GM18873 (cell line): Measurements from ENCODE around the gene RFC2.
"Not testable (repeated sequence)": the region's sequence is repeated elsewhere in the genome, so short reads cannot be mapped to it uniquely, and the experiment has no call there.

Source experiments
- ATAC-seq: cut with Tn5 transposase; IDR thresholded peaks from one replicate; pipeline ENCODE4 v1.9.1; 2021; ENCODE audit warnings: mild to moderate bottlenecking, moderate library complexity, moderate number of reproducible peaks; ENCODE audit not compliant: unreplicated experiment, low FRiP score

The RFC2 gene

GRCh38 chr7:74195139-74195860 lies 58.9 kb downstream of the RFC2 start:
- not testable (repeated sequence) for ATAC-seq

GRCh38 chr7:74194686-74195085 lies 59.5 kb downstream of the RFC2 start:
- no peak for ATAC-seq

GRCh38 chr7:74193913-74194312 lies 60.3 kb downstream of the RFC2 start:
- no peak for ATAC-seq

GRCh38 chr7:74193054-74193453 lies 61.1 kb downstream of the RFC2 start:
- ATAC-seq: no peak

GRCh38 chr7:74191231-74191630 lies 63.0 kb downstream of the RFC2 start:
- ATAC-seq: no peak

- ATAC-seq: no peak
Measured at GRCh38 chr7:74190259-74190658, 63.9 kb downstream of the RFC2 start.

GRCh38 chr7:74187915-74188675 lies 66.1 kb downstream of the RFC2 start:
- ATAC-seq: no peak

GRCh38 chr7:74185636-74186035 lies 68.6 kb downstream of the RFC2 start:
- no peak for ATAC-seq

- no peak for ATAC-seq
Measured at GRCh38 chr7:74185016-74185415, 69.2 kb downstream of the RFC2 start.

- ATAC-seq: no peak
Measured at GRCh38 chr7:74183653-74184450, 70.3 kb downstream of the RFC2 start.

- no peak for ATAC-seq
Measured at GRCh38 chr7:74183142-74183541, 71.1 kb downstream of the RFC2 start.

- no peak for ATAC-seq
Measured at GRCh38 chr7:74182453-74183090, 71.6 kb downstream of the RFC2 start.

- no peak for ATAC-seq
Measured at GRCh38 chr7:74181821-74182220, 72.4 kb downstream of the RFC2 start.
